IPS-NIHi7 (cell line): ENCODE measurements around the gene PNLIPRP1.

Source experiments
- DNase-seq: peaks from one replicate; pipeline ENCODE4 v3.0.0; 2012; ENCODE audit warnings: mixed read lengths; ENCODE audit errors: extremely low spot score

The PNLIPRP1 gene

DNA sequence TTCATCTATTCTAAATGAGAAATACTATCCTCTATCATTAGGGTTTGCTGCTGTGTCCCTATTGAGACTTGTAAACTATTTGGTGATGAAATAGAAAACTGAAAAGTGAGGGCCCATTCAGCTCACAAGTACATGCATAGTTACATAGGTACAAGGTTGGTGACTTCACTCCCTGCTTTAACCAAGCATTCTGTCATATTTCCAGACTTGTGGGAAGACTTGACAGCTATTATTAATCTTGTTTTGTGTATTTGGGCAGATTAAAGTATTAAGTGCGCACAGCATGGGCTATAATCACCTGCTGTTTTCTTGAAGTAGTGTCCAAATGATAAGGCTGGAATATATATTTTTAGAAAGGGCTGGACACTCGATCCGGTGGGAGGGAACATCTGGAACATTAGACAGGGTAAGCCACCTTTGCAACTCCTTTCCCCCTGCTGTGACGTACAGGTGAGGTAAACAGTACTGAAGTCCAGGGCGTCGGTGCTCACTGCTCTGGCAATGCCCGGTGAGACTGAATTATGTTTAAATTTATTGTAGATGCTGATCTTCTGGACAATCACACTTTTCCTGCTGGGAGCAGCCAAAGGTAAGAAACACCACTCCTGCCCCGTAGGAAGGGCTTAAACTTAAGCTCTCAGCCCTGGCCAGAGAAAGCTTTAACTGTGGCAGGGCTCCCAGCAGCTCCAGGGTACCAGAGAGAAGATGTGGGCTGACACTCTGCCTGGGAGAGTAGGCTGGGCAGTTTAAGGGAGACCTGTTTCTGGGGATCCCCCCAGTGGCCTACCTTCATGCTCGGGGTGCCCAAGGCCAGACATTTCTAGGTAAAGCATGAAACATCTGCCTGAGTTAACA lies at the start of gene PNLIPRP1:
TSS of gene PNLIPRP1 (plus strand) at position 370 of the 855 bp plus-strand sequence. CDS start at position 541, 171 bp downstream.
- DNase-seq: no peak

DNA sequence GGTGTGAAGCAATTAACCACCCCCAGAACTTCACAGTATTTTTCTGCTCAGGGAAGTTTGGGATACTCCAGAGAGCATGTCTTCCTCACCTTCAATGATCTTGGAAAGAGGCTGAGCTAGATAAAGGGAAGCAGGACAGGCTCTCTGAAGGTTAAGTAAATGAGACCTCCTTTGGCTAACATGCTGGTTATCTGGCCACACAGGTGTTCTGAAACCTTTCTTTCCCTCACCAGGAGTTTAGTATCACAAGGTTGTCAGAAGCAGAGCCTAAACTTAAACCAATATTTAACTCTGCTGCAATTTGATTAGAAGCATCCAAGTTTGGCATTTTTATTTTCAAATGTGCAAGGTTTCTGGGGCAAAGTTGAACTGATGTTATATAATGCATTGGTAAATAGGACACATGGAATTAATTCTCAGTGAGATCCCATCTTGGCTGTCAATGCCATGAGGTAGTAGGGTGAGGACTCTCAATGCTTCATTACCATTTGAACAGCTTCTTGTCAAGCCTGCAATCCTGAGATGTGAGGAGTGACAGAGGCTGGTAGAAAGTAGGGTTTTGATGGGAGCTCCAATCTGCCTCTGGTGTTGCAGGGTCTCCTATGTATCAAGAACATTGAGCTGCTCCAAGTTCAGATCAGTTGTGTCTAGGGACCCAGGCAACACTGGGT lies 48.6 kb upstream of the PNLIPRP1 start:
- no peak for DNase-seq

DNA sequence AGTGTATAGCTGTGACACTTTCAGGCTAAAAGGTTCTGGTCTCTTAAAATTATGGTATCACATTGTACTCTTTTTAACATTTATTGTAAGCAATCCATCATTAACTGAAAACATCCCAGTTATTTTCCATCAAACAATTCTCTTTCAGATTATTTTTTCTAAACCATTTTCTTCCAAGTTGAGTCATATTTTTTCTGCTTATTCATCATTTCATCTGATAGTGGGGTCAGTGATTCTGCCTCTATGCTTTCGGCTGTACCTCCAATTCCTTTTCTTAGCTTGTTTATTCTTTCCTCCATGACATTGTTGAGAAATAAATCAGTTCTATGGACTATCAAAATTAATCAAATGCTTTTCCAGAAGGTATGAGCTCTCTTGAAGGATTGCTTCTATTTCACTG lies 45.6 kb upstream of the PNLIPRP1 start:
- no peak for DNase-seq

DNA sequence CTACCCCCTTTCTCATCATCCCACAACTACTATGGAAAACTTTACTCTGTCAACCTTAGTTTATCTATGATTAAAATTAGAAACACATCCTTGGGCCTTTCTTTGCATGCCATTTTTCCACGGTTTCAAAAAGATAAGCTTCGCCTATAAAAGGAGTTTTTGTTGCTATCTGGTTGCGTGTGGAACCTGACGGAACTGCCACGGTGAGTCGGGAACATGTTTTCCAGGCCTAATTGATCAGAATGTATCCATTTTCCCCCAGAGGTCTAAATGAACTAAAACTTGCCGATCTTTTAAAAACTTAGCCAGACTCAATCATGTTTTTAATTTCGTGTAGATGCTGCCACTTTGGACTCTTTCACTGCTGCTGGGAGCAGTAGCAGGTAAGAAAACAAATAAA lies 45.0 kb upstream of the PNLIPRP1 start, which contains the start of gene PNLIP:
TSS of gene PNLIP (plus strand) at position 176 of the 400 bp plus-strand sequence. CDS start at position 338, 162 bp downstream.
- DNase-seq: no peak

DNA sequence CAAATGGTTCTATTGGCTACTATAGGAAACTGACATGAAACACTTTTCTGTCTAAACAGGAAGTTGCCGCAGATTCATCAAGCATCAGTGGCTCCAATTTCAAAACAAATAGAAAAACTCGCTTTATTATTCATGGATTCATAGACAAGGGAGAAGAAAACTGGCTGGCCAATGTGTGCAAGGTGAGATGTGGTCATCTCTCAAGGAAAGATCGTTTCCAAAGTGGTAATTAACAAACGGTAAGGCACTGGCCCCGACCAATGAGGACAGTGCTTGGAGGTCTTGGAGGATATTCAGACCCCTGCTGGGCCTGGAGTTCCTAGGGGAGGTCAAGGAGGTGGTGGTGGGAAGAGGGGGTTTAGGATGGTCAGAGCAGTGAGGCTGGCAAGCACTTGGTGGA lies 42.5 kb upstream of the PNLIPRP1 start:
- DNase-seq: no peak

DNA sequence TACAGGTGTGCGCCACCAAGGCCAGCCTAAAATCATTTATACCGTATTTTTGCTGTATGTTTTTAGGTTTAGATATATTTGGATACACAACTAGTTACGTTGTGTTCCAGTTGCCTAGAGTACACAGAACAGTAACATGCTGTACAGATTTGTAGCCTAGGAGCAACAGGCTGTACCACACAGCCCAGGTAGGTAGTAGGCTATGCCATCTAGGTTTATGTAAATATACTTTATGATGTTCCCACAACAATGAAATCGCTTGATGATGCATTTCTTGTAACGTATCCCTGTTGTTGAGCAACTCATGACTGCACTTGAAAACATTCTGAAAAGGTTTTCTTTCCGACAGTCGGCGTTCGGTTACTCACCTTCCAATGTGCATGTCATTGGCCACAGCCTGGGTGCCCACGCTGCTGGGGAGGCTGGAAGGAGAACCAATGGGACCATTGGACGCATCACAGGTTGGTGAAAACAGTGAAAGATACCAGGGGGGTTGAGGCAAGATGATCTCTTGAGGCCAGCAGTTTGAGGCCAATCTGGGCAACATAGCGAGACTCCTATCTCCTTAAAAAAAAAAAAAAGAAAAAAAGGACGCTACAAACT lies 37.3 kb upstream of the PNLIPRP1 start:
- no peak for DNase-seq

DNA sequence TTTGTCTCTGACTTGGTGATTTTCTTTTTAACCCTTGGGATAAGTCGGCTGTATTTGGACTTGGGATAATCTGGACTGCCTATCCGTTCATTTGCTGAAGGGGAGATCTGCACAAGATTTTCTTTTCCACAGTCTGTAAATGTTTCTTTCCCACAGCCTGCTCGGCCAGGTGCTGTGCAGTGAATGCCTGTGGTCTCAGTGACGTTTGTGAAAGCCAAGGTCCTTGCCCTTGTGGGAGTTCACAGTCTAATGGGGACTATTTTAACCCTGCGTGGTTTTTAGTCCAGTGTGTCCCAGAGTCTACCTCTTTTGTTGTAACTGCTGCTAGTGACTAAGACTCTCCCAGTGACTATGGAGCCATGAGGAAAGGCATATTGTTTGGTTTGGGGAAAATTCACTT lies 36.1 kb upstream of the PNLIPRP1 start:
- DNase-seq: no peak

DNA sequence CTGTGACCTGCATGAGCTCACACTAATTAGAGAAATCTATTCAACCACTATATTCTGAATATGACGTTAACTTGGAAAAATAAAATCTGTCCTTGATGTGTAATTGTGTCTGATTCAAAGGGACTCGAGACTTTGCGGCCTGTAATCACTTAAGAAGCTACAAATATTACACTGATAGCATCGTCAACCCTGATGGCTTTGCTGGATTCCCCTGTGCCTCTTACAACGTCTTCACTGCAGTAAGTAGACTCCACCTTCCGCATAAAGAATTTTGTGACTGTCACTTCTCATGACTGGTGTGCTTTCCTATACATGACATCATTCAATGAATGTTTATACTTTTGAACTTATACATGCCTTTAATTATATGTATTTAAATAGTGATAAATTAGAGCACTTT lies 34.9 kb upstream of the PNLIPRP1 start:
- DNase-seq: no peak

DNA sequence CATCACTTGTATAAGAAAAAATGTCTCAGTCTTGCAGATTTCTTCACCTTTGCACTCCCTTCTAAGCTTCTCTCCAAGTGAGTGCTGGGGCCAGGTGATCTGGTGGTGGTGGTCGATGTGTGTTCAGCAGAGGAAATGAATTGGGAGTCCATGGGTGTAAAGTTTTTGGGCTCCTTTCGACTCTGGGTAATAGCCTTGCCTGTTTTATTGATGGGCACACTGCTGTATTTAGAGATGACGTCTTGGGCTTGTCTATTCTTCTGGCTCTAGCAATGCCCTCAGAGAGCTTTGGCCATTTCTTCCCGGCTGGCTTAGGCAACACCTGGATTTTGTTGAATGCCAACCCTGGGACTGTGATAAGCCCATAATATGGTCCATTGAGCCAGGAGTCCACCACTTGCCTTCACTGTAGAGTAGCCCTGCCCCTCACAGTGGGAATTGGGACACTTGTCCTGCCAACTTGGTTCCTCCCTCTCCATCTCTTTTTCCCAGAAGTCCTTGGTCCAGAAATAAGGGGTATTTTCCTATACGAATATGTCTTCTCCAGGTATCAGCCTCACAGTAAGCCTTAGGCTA lies 33.4 kb upstream of the PNLIPRP1 start:
- DNase-seq: no peak

DNA sequence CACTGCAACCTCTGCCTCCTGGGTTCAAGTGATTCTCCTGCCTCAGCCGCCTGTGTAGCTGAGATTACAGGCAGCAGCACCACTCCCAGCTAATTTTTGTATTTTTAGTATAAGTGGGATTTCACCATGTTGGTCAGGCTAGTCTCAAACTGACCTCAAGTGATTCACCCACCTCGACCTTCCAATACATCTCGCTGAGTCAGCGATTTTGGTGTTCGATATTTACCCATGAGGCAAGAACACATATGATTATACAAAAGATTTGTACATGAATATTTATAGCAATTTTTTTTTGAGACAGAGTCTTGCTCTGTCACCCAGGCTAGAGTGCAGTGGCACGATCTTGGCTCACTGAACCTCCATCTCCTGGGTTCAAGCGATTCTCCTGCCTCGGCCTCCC lies 25.2 kb upstream of the PNLIPRP1 start:
- DNase-seq: no peak

DNA sequence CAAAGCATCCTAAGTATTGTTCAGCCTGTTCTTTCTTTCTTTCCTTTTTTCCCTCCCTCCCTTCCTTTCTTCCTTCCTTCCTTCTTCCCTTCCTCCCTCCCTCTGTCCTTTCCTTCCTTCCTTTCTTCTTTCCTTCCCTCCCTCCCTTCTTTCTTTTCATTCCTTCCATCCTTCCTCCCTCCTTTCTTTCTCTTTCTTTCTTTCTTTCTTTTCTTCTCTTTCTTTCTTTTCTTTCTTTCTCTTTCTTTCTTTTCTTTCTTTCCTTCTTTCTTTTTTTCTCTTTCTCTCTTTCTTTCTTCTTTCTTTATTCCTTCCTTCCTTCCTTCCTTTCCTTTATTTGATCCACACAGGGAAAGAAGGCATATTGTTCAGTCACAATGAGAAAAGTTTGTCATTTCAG lies 23.8 kb upstream of the PNLIPRP1 start:
- DNase-seq: no peak

DNA sequence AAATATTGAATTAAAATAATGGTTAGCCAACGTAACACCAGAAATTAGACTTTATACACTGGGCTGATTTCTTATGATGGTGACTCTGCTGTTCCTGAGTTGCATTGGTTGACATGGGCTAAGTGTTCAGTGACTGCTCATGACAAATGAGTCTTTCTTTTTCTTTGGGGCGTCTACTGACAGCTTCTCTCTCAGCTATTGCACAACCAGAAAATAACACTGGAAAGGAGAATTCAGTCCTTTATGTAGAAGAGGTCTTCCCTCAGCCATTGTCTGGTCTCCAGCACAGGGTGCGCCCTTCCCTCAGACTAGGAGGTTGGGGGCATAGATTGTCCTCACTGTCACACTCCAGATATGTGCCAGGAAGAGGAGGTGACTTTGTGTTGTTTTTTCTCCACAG lies 23.4 kb upstream of the PNLIPRP1 start:
- DNase-seq: no peak

DNA sequence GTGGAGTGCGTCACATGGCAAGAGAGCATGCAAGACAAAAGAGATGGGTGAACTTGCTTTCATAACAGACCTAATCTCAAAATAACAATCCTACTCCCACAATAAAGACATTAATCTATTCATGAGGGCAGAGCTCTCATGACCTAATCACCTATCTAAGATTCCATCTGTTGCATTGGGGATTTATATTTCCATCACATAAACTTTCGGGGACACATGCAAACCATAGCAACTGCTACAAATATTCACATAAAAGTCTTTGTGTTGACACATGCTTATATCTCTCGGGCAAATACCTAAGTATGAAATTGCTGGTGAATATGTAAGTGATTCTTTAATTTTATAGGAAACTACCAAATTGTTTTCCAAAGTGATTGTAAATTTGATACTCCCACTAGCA lies 16.0 kb upstream of the PNLIPRP1 start:
- no peak for DNase-seq

DNA sequence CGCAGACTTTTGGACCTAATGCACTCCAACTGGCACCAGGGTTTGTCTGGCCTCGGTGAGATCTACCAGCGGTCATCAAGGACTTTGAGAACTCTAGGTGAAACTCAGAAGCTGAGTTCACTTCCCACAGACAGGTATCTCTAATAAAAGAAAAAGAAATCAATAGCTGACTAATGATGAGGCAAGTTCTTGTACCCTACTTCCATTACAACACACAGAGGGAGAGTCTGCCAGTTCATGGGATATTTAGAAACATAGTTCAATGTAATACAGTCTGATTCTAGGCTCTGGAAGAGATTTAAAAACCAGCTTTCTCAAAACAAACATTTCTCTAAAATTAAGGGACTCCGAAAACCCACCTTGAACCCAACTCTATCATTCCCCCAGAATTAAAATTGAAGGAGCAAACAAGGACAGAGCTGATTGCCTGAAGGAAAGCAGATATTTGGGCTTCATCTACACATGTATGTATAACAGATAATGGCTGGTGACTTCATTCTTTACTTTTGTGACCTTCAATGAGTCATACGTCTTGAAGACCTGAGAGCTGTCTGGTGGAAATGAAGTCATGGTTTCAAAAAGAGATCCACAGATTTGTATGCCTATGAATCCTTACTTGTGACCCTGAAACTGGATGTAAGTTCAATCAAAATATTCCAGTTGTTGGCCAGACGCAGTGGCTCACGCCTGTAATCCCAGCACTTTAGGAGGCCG lies 2.7 kb upstream of the PNLIPRP1 start:
- no peak for DNase-seq

DNA sequence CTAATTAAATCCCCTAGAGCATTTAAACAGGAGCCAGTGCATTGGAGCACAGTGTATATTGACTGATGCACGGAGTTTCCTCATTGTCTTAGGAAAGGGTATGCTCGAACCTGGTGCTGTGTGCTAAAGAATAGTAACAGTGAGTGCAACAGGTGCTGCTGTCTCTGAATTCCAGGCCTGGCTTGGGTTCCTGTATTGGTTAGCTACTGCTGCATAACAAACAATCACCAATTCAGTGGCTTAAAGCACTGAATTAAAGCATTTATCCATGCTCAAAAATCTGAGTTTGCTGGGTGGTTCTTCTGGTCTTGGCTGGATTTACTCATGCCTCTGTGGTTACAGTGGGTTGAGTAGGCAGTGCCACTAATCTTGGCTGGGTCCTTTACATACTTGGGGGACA lies 1.8 kb upstream of the PNLIPRP1 start:
- no peak for DNase-seq

DNA sequence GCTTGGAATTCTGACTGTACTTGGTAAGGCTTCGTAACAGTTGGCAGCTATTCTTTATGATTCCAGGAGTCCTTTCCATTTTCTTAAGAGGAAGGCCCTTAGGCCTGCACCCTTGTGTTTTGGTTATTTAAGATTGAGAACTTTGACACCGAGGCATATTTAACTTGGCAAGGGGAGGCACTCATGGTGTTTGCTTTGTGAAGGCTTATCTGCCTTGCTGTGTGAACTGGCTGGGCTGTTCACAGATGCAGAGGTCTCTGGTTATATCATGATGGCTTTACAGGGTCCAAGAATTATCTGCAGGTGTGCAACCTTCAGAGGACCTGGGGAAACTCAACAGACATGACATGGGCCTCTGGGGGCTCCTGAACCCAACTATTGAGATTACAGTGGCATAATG lies 833 bp upstream of the PNLIPRP1 start:
- no peak for DNase-seq

DNA sequence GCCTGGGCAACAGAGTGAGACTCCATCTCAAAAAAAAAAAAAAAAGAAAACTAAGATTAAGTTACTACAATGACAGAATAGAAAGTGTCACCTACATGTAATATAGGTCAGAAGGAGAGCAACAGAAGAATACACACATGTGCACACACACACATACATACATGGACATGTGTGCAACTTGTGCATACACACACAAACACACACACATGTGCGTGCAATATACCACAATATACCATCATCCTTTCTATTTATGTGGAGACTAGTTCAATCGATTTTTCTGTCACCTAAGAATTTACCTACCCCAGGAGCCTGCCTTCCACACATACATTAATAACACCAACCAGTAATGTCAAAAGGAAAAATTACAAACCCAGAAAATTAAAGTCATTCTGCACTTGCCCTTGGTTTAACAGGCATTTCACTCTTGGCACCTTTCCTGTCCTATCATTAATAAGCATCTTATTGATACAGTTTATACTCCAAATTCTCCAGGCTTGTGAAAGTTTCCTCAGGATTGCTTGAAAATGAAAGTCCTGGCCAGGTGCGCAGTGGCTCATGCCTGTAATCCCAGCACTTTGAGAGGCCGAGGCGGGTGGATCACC lies 2.5 kb downstream of the PNLIPRP1 start:
- no peak for DNase-seq

DNA sequence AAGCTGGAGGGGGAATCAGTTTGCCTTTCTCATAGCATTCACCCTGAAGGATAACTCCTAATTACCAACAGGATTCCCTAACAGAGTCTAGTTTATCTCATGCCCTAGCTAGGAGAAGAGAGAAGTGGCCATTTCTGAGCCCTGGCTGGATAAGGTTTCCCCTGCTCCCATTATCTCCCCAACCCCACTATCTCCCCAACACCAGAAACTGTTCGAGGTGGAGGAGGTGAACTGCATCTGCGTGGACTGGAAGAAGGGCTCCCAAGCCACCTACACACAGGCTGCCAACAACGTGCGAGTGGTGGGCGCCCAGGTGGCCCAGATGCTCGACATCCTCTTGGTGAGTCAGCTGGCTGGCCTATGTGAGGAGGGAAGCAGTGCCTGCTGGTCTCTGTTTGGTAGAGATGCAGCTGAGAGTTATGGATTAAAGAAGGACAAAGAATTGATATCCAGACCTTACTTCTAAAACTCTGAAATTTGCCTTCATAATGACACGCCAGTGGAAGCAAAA lies 3.8 kb downstream of the PNLIPRP1 start:
- no peak for DNase-seq

DNA sequence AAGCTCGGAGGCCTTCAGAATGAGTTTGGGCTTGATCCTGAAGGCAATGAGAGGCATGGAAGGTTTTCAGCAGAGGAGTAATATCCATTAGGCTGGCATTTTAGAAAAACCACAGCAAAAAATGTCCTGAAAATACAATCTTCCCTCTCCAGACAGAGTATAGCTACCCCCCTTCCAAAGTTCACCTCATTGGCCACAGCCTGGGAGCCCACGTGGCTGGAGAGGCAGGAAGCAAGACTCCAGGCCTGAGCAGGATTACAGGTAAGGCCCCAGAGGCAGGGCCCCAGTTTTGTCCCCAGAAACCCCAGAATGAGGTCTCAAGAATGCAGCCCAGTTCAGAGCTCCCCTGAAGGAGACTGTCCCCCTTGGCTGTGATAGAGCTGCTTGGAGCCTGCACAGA lies 5.3 kb downstream of the PNLIPRP1 start:
- DNase-seq: no peak

DNA sequence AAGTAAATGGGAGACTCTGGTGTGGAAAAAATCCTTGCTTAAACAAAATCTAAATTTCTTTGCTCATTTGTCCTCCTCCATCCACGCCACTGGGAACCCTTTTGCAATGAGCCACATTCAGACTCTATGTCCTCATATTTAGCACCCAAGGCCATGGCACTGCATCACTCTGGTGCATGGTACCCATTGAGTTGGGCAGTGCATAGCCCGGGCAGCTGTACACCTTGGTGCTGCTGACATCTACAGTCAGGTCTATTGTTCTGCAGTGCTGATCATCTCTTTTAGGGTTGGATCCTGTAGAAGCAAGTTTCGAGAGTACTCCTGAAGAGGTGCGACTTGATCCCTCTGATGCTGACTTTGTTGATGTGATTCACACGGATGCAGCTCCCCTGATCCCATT lies 6.8 kb downstream of the PNLIPRP1 start:
- DNase-seq: no peak

DNA sequence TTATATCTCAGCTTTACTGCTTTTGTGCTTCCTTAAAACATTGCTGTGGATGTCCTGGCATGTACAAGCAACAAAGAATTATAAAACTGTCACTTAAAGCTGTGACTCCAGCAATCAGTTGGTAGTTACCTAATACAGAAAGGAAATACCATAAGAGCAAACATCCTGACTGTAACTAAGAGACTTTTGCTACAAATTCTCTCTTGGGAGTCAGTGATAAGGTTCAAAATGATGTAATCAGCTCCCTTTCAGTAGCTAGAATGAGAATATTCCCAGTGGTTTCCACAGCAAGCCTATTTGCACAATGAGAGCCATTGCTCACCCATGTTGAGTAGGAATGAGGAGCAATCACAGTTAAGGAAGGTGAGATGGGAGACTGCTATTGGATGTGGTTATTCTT lies 7.6 kb downstream of the PNLIPRP1 start:
- no peak for DNase-seq
